Naive B cell (primary cell): ENCODE data around the gene ADGRA1. TPM values are rescaled to one million over a fixed set of nuclear protein-coding genes. Genes with fewer than 3 reads are reported as not detected.

ENCODE experiments used
- ATAC-seq, 2 donors: fragments of 150-1000 bp; cut with Tn5 transposase; 2 replicates each; pipeline ENCODE4 v1.10.0; 2021; ENCODE audit warnings: low read depth in 2 of 2, mild to moderate bottlenecking in 2 of 2, moderate library complexity in 2 of 2
- DNase-seq: peaks from one replicate; pipeline ENCODE4 v3.0.0; 2022
- H3K27ac Mint-ChIP-seq, 6 donors: one replicate each; pipeline ENCODE4 v1.8.0; 2020 to 2022; ENCODE audit warnings: mild to moderate bottlenecking in 6 of 6, mixed read lengths in 6 of 6, moderate library complexity in 5 of 6, inconsistent platforms in 2 of 6
- H3K27me3 Mint-ChIP-seq, 3 donors: one replicate each; pipeline ENCODE4 v1.8.0; 2021 to 2022; ENCODE audit warnings: mixed read lengths in 3 of 3, mild to moderate bottlenecking in 1 of 3
- H3K36me3 Mint-ChIP-seq, 2 donors: one replicate each; pipeline ENCODE4 v1.8.0; 2020 to 2022; ENCODE audit warnings: mixed read lengths in 2 of 2, inconsistent platforms in 1 of 2, mild to moderate bottlenecking in 1 of 2
- H3K4me1 Mint-ChIP-seq, 3 donors: one replicate each; pipeline ENCODE4 v1.8.0; 2020 to 2022; ENCODE audit warnings: mixed read lengths in 3 of 3, inconsistent platforms in 1 of 3, mild to moderate bottlenecking in 1 of 3, moderate library complexity in 1 of 3
- H3K4me3 Mint-ChIP-seq, 8 donors: one replicate each; pipeline ENCODE4 v1.8.0; 2020 to 2022; ENCODE audit warnings: mild to moderate bottlenecking in 8 of 8, mixed read lengths in 8 of 8, moderate library complexity in 8 of 8, inconsistent platforms in 2 of 8
- H3K9me3 Mint-ChIP-seq, 7 donors: one replicate each; pipeline ENCODE4 v1.8.0; 2020 to 2022; ENCODE audit warnings: mixed read lengths in 7 of 7, mild to moderate bottlenecking in 5 of 7, inconsistent platforms in 2 of 7, moderate library complexity in 1 of 7
- polyA plus RNA-seq, 6 donors: library from polyadenylated mRNA; unstranded; fragments of 300-500 nt; fragmentation: Illumina TruSeq; gene quantifications; one replicate each; pipeline ENCODE4 v1.2.3, GENCODE V29; 2021; ENCODE audit warnings: low read depth in 6 of 6

Gene ADGRA1
- polyA plus RNA-seq, 6 donors from 2014 or later, result not detected

GRCh38 chr10:133060022-133060421 is 27.7 kb upstream of the ADGRA1 start:
- H3K27ac Mint-ChIP-seq, result no peak overlapping the region
- ATAC-seq (no peak), DNase-seq (no peak)
- peaks cover 0 to 21% (median 17%) of the 10 kb centered on the region in 3 donors for H3K27me3 Mint-ChIP-seq
- peaks cover 0 to 2% (median 0%) of the 10 kb centered on the region in 3 donors for H3K4me1 Mint-ChIP-seq
- H3K4me3 Mint-ChIP-seq, result no peak overlapping the region
- H3K36me3 Mint-ChIP-seq, result no peaks in the 10 kb centered on the region
- H3K9me3 Mint-ChIP-seq, result peaks cover 0 to 3% (median 0%) of the 10 kb centered on the region in 7 donors

GRCh38 chr10:133060466-133060865 is 27.3 kb upstream of the ADGRA1 start:
- Mint-ChIP-seq H3K27me3 (peaks cover 0 to 21% (median 15%) of the 10 kb centered on the region in 3 donors), H3K27ac (no peak overlapping the region), H3K36me3 (no peaks in the 10 kb centered on the region), H3K4me1 (peaks cover 0 to 2% (median 0%) of the 10 kb centered on the region in 3 donors), H3K9me3 (peaks cover 0 to 4% (median 0%) of the 10 kb centered on the region in 7 donors), H3K4me3 (no peak overlapping the region)
- DNase-seq (no peak), ATAC-seq (no peak)

- no peak overlapping the region for H3K27ac Mint-ChIP-seq
- ATAC-seq (no peak), DNase-seq (no peak)
- peaks cover 0 to 21% (median 11%) of the 10 kb centered on the region in 3 donors for H3K27me3 Mint-ChIP-seq
- H3K36me3 Mint-ChIP-seq, result no peaks in the 10 kb centered on the region
- peaks cover 0 to 2% (median 0%) of the 10 kb centered on the region in 3 donors for H3K4me1 Mint-ChIP-seq
- no peak overlapping the region for H3K4me3 Mint-ChIP-seq
- H3K9me3 Mint-ChIP-seq, result peaks cover 0 to 4% (median 0%) of the 10 kb centered on the region in 7 donors
These were observed 26.8 kb upstream of the ADGRA1 start for GRCh38 chr10:133060881-133061280.

GRCh38 chr10:133061296-133062038 is 26.3 kb upstream of the ADGRA1 start:
- DNase-seq (no peak), ATAC-seq (peak in 1 of 2 donors; percentile 21)
- H3K36me3 Mint-ChIP-seq, result no peaks in the 10 kb centered on the region
- no peak overlapping the region for H3K27ac Mint-ChIP-seq
- H3K27me3 Mint-ChIP-seq, result peaks cover 0 to 19% (median 7%) of the 10 kb centered on the region in 3 donors
- H3K4me3 Mint-ChIP-seq, result no peak overlapping the region
- H3K4me1 Mint-ChIP-seq, result peaks cover 0 to 2% (median 0%) of the 10 kb centered on the region in 3 donors
- peaks cover 0 to 4% (median 0%) of the 10 kb centered on the region in 7 donors for H3K9me3 Mint-ChIP-seq

- Mint-ChIP-seq H3K4me1 (no peaks in the 10 kb centered on the region), H3K36me3 (no peaks in the 10 kb centered on the region), H3K4me3 (no peak overlapping the region), H3K9me3 (peaks cover 0 to 4% (median 0%) of the 10 kb centered on the region in 7 donors), H3K27me3 (peaks cover 0 to 13% (median 5%) of the 10 kb centered on the region in 3 donors), H3K27ac (no peak overlapping the region)
- DNase-seq (no peak), ATAC-seq (no peak)
These were observed 25.6 kb upstream of the ADGRA1 start for GRCh38 chr10:133062085-133062484.

- H3K4me3 Mint-ChIP-seq, result peak overlapping the region in 1 of 8 donors; percentile 15
- no peaks in the 10 kb centered on the region for H3K36me3 Mint-ChIP-seq
- H3K27me3 Mint-ChIP-seq, result peaks cover 0 to 13% (median 5%) of the 10 kb centered on the region in 3 donors
- H3K27ac Mint-ChIP-seq, result peak overlapping the region in 1 of 6 donors; percentile 61
- H3K9me3 Mint-ChIP-seq, result peaks cover 0 to 4% (median 0%) of the 10 kb centered on the region in 7 donors
- DNase-seq (no peak), ATAC-seq (no peak)
- no peaks in the 10 kb centered on the region for H3K4me1 Mint-ChIP-seq
These were observed 25.1 kb upstream of the ADGRA1 start for GRCh38 chr10:133062635-133063034.

GRCh38 chr10:133067149-133068105 is 20.3 kb upstream of the ADGRA1 start:
- H3K4me3 Mint-ChIP-seq, result no peak overlapping the region
- no peaks in the 10 kb centered on the region for H3K36me3 Mint-ChIP-seq
- H3K4me1 Mint-ChIP-seq, result no peaks in the 10 kb centered on the region
- DNase-seq (no peak), ATAC-seq (no peak)
- no peaks in the 10 kb centered on the region for H3K27me3 Mint-ChIP-seq
- H3K27ac Mint-ChIP-seq, result no peak overlapping the region
- H3K9me3 Mint-ChIP-seq, result peaks cover 0 to 4% (median 0%) of the 10 kb centered on the region in 7 donors

GRCh38 chr10:133068111-133069032 is 19.4 kb upstream of the ADGRA1 start:
- H3K9me3 Mint-ChIP-seq, result peaks cover 0 to 2% (median 0%) of the 10 kb centered on the region in 7 donors
- ATAC-seq, result no peak
- no peaks in the 10 kb centered on the region for H3K36me3 Mint-ChIP-seq

GRCh38 chr10:133069033-133069525 is 18.6 kb upstream of the ADGRA1 start:
- H3K27ac Mint-ChIP-seq, result no peak overlapping the region
- peaks cover 0 to 1% (median 0%) of the 10 kb centered on the region in 3 donors for H3K27me3 Mint-ChIP-seq
- ATAC-seq, result no peak
- H3K9me3 Mint-ChIP-seq, result peaks cover 0 to 2% (median 0%) of the 10 kb centered on the region in 7 donors
- no peak overlapping the region for H3K4me3 Mint-ChIP-seq
- no peaks in the 10 kb centered on the region for H3K4me1 Mint-ChIP-seq
- no peaks in the 10 kb centered on the region for H3K36me3 Mint-ChIP-seq
- no peak for DNase-seq

More at GRCh38 chr10:133068111-133069032, 19.4 kb upstream of the ADGRA1 start:
- no peak for DNase-seq
- Mint-ChIP-seq H3K4me3 (no peak overlapping the region), H3K27ac (no peak overlapping the region), H3K4me1 (no peaks in the 10 kb centered on the region), H3K27me3 (no peaks in the 10 kb centered on the region)

- DNase-seq (no peak), ATAC-seq (no peak)
- Mint-ChIP-seq H3K4me1 (no peaks in the 10 kb centered on the region), H3K4me3 (peak overlapping the region in 2 of 8 donors; percentile 21 to 74), H3K9me3 (no peaks in the 10 kb centered on the region), H3K27ac (no peak overlapping the region), H3K27me3 (peaks cover 0 to 11% (median 0%) of the 10 kb centered on the region in 3 donors), H3K36me3 (no peaks in the 10 kb centered on the region)
These were observed 17.3 kb upstream of the ADGRA1 start for GRCh38 chr10:133070405-133070804.

GRCh38 chr10:133070810-133071209 is 16.9 kb upstream of the ADGRA1 start:
- no peaks in the 10 kb centered on the region for H3K36me3 Mint-ChIP-seq
- DNase-seq (no peak), ATAC-seq (no peak)
- H3K4me3 Mint-ChIP-seq, result no peak overlapping the region
- no peaks in the 10 kb centered on the region for H3K9me3 Mint-ChIP-seq
- H3K4me1 Mint-ChIP-seq, result no peaks in the 10 kb centered on the region
- peaks cover 0 to 11% (median 0%) of the 10 kb centered on the region in 3 donors for H3K27me3 Mint-ChIP-seq
- no peak overlapping the region for H3K27ac Mint-ChIP-seq

- ATAC-seq (no peak), DNase-seq (no peak)
- peaks cover 0 to 11% (median 0%) of the 10 kb centered on the region in 3 donors for H3K27me3 Mint-ChIP-seq
- H3K9me3 Mint-ChIP-seq, result no peaks in the 10 kb centered on the region
- no peak overlapping the region for H3K27ac Mint-ChIP-seq
- no peaks in the 10 kb centered on the region for H3K36me3 Mint-ChIP-seq
- no peak overlapping the region for H3K4me3 Mint-ChIP-seq
- no peaks in the 10 kb centered on the region for H3K4me1 Mint-ChIP-seq
These were observed 16.0 kb upstream of the ADGRA1 start for GRCh38 chr10:133071733-133072132.
